AG10803 (cell line): Measurements from ENCODE around the gene FAM110D.

ENCODE experiments used
- DNase-seq: peaks from one replicate; pipeline ENCODE4 v3.0.0; 2010; ENCODE audit warnings: low read depth
- H3K4me3 ChIP-seq: 2 replicates; pipeline ENCODE4 v1.5.1; 2011; ENCODE audit warnings: mild to moderate bottlenecking, low read length, control low read depth
- CTCF ChIP-seq: conservative IDR thresholded peaks from 2 replicates; pipeline ENCODE4 v1.5.1; 2011; ENCODE audit warnings: mild to moderate bottlenecking, low read length, control low read depth, inconsistent platforms

Gene FAM110D

GRCh38 chr1:26189751-26190275, 30.9 kb downstream of the FAM110D start:
- H3K4me3 ChIP-seq, result no peak overlapping the region
- no peak for DNase-seq

GRCh38 chr1:26190373-26190987, 31.6 kb downstream of the FAM110D start, which contains the start of gene CATSPER4:
Gene CATSPER4 (plus strand): TSS chr1:26190602. CDS start chr1:26190628, 26 bp downstream.
- peak; percentile 28; the same call in 1 of the 2 replicates for TF ChIP-seq CTCF
- H3K4me3 ChIP-seq, result no peak within 1 kb of the TSS
- DNase-seq, result peak; percentile 4

More at GRCh38 chr1:26189751-26190275, 30.9 kb downstream of the FAM110D start:
- no peak for TF ChIP-seq CTCF

GRCh38 chr1:26191739-26192138, 32.9 kb downstream of the FAM110D start:
- TF ChIP-seq CTCF, result no peak
- DNase-seq, result no peak
- H3K4me3 ChIP-seq, result no peak overlapping the region

- DNase-seq, result no peak
- no peak overlapping the region for H3K4me3 ChIP-seq
- no peak for TF ChIP-seq CTCF
These were observed 36.9 kb downstream of the FAM110D start for GRCh38 chr1:26195805-26196204.

GRCh38 chr1:26197301-26197700, 38.4 kb downstream of the FAM110D start:
- no peak for DNase-seq
- TF ChIP-seq CTCF, result no peak
- H3K4me3 ChIP-seq, result no peak overlapping the region

- no peak overlapping the region for H3K4me3 ChIP-seq
- TF ChIP-seq CTCF, result no peak
- no peak for DNase-seq
These were observed 38.9 kb downstream of the FAM110D start for GRCh38 chr1:26197813-26198212.

- DNase-seq, result no peak
- no peak for TF ChIP-seq CTCF
- H3K4me3 ChIP-seq, result no peak overlapping the region
These were observed 41.5 kb downstream of the FAM110D start for GRCh38 chr1:26200413-26200812.
